ENCODE results near the gene ZSCAN5A. TPM values are rescaled to one million over a fixed set of nuclear protein-coding genes. Genes with fewer than 3 reads are reported as not detected.
"Not testable (repeated sequence)": the region's sequence is repeated elsewhere in the genome, so short reads cannot be mapped to it uniquely, and the experiment has no call there.

Gene ZSCAN5A
- polyA plus RNA-seq, 1 of the 3 experiments (the other 2 are of a cell fraction) = 6.8 TPM

DNA sequence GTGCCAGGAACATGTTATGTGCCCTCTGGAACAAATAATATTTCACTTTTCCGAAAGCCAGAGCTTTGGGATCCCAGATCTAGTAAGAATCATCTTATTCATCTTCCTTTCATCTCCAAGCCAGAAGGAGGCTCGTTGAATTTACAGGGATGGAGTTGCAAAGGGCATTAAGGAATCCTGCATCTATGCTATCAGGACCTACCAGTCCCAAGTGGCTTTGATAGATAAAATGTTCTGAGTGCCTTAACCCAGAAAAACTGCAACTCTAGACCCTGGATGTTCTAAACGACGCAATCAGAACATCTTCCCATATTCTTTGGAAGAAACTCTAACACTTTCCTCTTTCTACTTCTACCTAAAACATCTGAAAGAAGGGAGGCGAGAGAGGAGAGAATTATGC, 51.3 kb downstream of the ZSCAN5A start:
- H3K27me3 ChIP-seq (ENCODE audit: insufficient read depth) = no peaks in the 10 kb centered on the region
- peaks cover 0 to 3% of the 10 kb centered on the region in 2 experiments; a peak in 1 of 4 replicates for H3K4me1 ChIP-seq (ENCODE audit: control insufficient read depth in 1 of 2, insufficient read depth in 2 of 2, low read depth in 1 of 2, low read length in 1 of 2)
- CTCF ChIA-PET = interaction anchor here (0.9 to 3.4 kb wide), 2 partner anchors 10 to 70 kb away, joined by 4 to 17 read pairs; no protein-coding TSS in a partner anchor
- H3K9me2 ChIP-seq = no peaks in the 10 kb centered on the region
- 93% methylated on average over 5 of the region's 5 CpGs for WGBS (ENCODE audit: low lambda C conversion rate)
- H3K9me3 ChIP-seq = no peaks in the 10 kb centered on the region
- POLR2A ChIA-PET = no interaction called here
- H4K20me1 ChIP-seq (ENCODE audit: insufficient read depth) = no peaks in the 10 kb centered on the region
- H3K4me2 ChIP-seq = no peak overlapping the region
- H3K27ac ChIP-seq (ENCODE audit: low read depth in 2 of 2, low read length in 1 of 2) = no peak overlapping the region
- no peak for DNase-seq
- H2AFZ ChIP-seq (ENCODE audit: low read depth) = no peak overlapping the region
- H3F3A ChIP-seq (replicated peaks; ENCODE audit: insufficient read depth) = peaks cover 3% of the 10 kb centered on the region
- no peak overlapping the region for H3K9ac ChIP-seq
- no peak overlapping the region for H3K4me3 ChIP-seq (ENCODE audit: low read depth in 2 of 2, low read length in 1 of 2)
- no peaks in the 10 kb centered on the region for H3K79me2 ChIP-seq (ENCODE audit: insufficient read depth)
- no peak for TF ChIP-seq POLR2AphosphoS5 (IDR thresholded peaks at IDR 0.05; ENCODE audit: low read depth, low read length)
- no peak for TF ChIP-seq RXRA (IDR thresholded peaks at IDR 0.05; ENCODE audit: borderline replicate concordance, low read depth)
- TF ChIP-seq, protein P1, sequence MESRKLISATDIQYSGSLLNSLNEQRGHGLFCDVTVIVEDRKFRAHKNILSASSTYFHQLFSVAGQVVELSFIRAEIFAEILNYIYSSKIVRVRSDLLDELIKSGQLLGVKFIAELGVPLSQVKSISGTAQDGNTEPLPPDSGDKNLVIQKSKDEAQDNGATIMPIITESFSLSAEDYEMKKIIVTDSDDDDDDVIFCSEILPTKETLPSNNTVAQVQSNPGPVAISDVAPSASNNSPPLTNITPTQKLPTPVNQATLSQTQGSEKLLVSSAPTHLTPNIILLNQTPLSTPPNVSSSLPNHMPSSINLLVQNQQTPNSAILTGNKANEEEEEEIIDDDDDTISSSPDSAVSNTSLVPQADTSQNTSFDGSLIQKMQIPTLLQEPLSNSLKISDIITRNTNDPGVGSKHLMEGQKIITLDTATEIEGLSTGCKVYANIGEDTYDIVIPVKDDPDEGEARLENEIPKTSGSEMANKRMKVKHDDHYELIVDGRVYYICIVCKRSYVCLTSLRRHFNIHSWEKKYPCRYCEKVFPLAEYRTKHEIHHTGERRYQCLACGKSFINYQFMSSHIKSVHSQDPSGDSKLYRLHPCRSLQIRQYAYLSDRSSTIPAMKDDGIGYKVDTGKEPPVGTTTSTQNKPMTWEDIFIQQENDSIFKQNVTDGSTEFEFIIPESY (IDR thresholded peaks at IDR 0.05; ENCODE audit: borderline replicate concordance, low read depth) = no peak
- no peak for TF ChIP-seq CHD2 (IDR thresholded peaks at IDR 0.05; ENCODE audit: low read length, partially characterized antibody)
- no peak for TF ChIP-seq ELF1 (IDR thresholded peaks at IDR 0.05)
- no peaks in the 10 kb centered on the region for H3K36me3 ChIP-seq (replicated peaks in 1 of 2; ENCODE audit: control insufficient read depth in 1 of 2, insufficient read depth in 2 of 2, low read length in 1 of 2)

DNA sequence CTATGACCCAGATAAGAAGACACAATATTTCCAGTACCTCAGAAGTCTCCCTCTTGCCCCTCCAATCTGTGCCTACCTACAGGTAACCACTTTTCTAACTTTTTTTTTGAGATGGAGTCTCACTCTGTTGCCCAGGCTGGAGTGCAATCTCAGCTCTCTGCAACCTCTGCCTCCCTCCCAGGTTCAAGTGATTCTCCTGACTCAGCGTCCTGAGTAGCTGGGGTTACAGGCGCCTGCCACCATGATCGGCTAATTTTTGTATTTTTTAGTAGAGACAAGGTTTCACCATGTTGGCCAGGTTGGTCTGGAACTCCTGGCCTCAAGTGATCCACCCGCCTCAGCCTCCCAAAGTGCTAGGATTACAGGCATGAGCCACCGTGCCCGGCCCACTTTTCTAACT, 52.7 kb downstream of the ZSCAN5A start:
- 95% methylated on average over 6 of the region's 6 CpGs for WGBS (ENCODE audit: low lambda C conversion rate)
- H3K9ac ChIP-seq; H3K36me3 ChIP-seq (replicated peaks in 1 of 2; ENCODE audit: control insufficient read depth in 1 of 2, insufficient read depth in 2 of 2, low read length in 1 of 2); DNase-seq; H3K79me2 ChIP-seq (ENCODE audit: insufficient read depth); H3K27me3 ChIP-seq (ENCODE audit: insufficient read depth); H3K4me1 ChIP-seq (ENCODE audit: control insufficient read depth in 1 of 2, insufficient read depth in 2 of 2, low read depth in 1 of 2, low read length in 1 of 2); H3K27ac ChIP-seq (ENCODE audit: low read depth in 2 of 2, low read length in 1 of 2); H4K20me1 ChIP-seq (ENCODE audit: insufficient read depth); H3K4me3 ChIP-seq (ENCODE audit: low read depth in 2 of 2, low read length in 1 of 2); H2AFZ ChIP-seq (ENCODE audit: low read depth); H3K9me2 ChIP-seq; H3K9me3 ChIP-seq; H3F3A ChIP-seq (replicated peaks; ENCODE audit: insufficient read depth); H3K4me2 ChIP-seq: not testable (repeated sequence)
- POLR2A ChIA-PET = interaction anchor here (0.6 kb wide), 1 partner anchor 110 kb away, joined by 3 read pairs; no protein-coding TSS in a partner anchor
- CTCF ChIA-PET = interaction anchor here (0.7 to 4.5 kb wide), 4 partner anchors 10 to 185 kb away, joined by 3 to 37 read pairs (median 6); no protein-coding TSS in a partner anchor

DNA sequence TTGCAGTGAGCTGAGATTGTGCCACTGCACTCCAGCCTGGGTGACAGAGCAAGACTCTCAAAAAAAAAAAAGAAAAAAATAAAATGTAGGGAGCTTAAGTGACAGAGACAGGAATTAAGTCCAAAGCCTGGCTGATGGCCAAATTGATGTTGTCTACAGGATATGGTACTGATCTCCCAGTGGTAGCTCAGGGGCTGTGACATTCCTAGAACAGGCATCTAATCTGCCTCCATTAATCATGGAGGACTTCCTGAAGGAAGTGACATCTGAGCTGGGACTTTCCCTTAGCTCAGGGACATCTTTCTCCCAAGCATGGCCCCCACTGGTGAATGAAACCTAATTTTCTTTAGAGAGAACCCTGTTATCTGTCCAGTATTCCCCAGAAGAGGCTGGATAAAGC, 53.5 kb downstream of the ZSCAN5A start:
- Histone ChIP-seq H2AFZ (ENCODE audit: low read depth) (no peak overlapping the region), H4K20me1 (ENCODE audit: insufficient read depth) (no peaks in the 10 kb centered on the region), H3K9ac (no peak overlapping the region), H3K4me1 (ENCODE audit: control insufficient read depth in 1 of 2, insufficient read depth in 2 of 2, low read depth in 1 of 2, low read length in 1 of 2) (peaks cover 0 to 3% of the 10 kb centered on the region in 2 experiments; a peak in 1 of 4 replicates), H3K4me3 (ENCODE audit: low read depth in 2 of 2, low read length in 1 of 2) (no peak overlapping the region), H3K9me3 (no peaks in the 10 kb centered on the region), H3K27ac (ENCODE audit: low read depth in 2 of 2, low read length in 1 of 2) (no peak overlapping the region), H3K79me2 (ENCODE audit: insufficient read depth) (no peaks in the 10 kb centered on the region), H3K9me2 (no peaks in the 10 kb centered on the region), H3K27me3 (ENCODE audit: insufficient read depth) (no peaks in the 10 kb centered on the region), H3K36me3 (replicated peaks in 1 of 2; ENCODE audit: control insufficient read depth in 1 of 2, insufficient read depth in 2 of 2, low read length in 1 of 2) (no peaks in the 10 kb centered on the region), H3F3A (replicated peaks; ENCODE audit: insufficient read depth) (peaks cover 3% of the 10 kb centered on the region), H3K4me2 (no peak overlapping the region)
- ChIA-PET CTCF (interaction anchor here (0.9 to 4.5 kb wide), 6 partner anchors 9 to 838 kb away, joined by 3 to 37 read pairs (median 6); no protein-coding TSS in a partner anchor), POLR2A (interaction anchor here (0.6 to 0.7 kb wide), 3 partner anchors 15 to 111 kb away, joined by 3 to 4 read pairs (median 4); partner anchors contain the start of gene ZSCAN5A)
- peak; percentile 69 for DNase-seq
- TF ChIP-seq MEF2A (IDR thresholded peaks at IDR 0.05; ENCODE audit: borderline replicate concordance, low read depth) (no peak), RFX5 (IDR thresholded peaks at IDR 0.05; ENCODE audit: low read length) (no peak), FOXJ3 (CRISPR knock-in tag; IDR thresholded peaks at IDR 0.05) (0 out of 2 replicates have a peak, but pooled peaks have one; percentile 34), GATA2 (CRISPR knock-in tag; IDR thresholded peaks at IDR 0.05) (peak; percentile 55), ELF1 (IDR thresholded peaks at IDR 0.05) (no peak), RCOR1 (IDR thresholded peaks at IDR 0.05; ENCODE audit: low read length) (no peak; the same call in 1 of the 2 replicates)
- TF ChIP-seq, protein P2, sequence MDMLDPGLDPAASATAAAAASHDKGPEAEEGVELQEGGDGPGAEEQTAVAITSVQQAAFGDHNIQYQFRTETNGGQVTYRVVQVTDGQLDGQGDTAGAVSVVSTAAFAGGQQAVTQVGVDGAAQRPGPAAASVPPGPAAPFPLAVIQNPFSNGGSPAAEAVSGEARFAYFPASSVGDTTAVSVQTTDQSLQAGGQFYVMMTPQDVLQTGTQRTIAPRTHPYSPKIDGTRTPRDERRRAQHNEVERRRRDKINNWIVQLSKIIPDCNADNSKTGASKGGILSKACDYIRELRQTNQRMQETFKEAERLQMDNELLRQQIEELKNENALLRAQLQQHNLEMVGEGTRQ (IDR thresholded peaks at IDR 0.05; ENCODE audit: borderline replicate concordance, low read depth, low read length) = no peak
- TF ChIP-seq, protein P3, sequence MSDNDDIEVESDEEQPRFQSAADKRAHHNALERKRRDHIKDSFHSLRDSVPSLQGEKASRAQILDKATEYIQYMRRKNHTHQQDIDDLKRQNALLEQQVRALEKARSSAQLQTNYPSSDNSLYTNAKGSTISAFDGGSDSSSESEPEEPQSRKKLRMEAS (IDR thresholded peaks at IDR 0.05; ENCODE audit: low read depth) = no peak
- TF ChIP-seq, protein P4, sequence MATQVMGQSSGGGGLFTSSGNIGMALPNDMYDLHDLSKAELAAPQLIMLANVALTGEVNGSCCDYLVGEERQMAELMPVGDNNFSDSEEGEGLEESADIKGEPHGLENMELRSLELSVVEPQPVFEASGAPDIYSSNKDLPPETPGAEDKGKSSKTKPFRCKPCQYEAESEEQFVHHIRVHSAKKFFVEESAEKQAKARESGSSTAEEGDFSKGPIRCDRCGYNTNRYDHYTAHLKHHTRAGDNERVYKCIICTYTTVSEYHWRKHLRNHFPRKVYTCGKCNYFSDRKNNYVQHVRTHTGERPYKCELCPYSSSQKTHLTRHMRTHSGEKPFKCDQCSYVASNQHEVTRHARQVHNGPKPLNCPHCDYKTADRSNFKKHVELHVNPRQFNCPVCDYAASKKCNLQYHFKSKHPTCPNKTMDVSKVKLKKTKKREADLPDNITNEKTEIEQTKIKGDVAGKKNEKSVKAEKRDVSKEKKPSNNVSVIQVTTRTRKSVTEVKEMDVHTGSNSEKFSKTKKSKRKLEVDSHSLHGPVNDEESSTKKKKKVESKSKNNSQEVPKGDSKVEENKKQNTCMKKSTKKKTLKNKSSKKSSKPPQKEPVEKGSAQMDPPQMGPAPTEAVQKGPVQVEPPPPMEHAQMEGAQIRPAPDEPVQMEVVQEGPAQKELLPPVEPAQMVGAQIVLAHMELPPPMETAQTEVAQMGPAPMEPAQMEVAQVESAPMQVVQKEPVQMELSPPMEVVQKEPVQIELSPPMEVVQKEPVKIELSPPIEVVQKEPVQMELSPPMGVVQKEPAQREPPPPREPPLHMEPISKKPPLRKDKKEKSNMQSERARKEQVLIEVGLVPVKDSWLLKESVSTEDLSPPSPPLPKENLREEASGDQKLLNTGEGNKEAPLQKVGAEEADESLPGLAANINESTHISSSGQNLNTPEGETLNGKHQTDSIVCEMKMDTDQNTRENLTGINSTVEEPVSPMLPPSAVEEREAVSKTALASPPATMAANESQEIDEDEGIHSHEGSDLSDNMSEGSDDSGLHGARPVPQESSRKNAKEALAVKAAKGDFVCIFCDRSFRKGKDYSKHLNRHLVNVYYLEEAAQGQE (IDR thresholded peaks at IDR 0.05; ENCODE audit: low read depth, low read length) = no peak
